ENCODE results near the gene EIF3A.

DNA sequence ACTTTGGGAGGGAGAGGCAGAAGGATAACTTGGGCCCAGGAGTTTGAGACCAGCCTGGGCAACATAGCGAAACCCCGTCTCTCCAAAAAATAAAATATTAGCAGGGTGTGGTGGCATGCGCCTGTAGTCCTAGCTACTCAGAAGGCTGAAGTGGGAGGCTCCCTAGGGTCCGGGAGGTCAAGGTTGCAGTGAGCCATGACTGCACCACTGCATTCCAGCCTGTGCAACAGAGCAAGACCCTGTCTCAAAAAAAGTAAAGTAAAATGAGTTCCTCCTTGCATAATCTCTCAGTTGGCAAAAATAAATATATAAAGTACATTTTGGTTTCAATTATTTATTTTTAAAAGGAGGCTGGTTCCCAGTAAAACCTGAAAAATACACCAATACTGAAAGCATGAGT is 39.3 kb downstream of the EIF3A start:
- TF ChIP-seq POLR2AphosphoS5 (IDR thresholded peaks at IDR 0.05), result no peak
- TF ChIP-seq, protein P1, sequence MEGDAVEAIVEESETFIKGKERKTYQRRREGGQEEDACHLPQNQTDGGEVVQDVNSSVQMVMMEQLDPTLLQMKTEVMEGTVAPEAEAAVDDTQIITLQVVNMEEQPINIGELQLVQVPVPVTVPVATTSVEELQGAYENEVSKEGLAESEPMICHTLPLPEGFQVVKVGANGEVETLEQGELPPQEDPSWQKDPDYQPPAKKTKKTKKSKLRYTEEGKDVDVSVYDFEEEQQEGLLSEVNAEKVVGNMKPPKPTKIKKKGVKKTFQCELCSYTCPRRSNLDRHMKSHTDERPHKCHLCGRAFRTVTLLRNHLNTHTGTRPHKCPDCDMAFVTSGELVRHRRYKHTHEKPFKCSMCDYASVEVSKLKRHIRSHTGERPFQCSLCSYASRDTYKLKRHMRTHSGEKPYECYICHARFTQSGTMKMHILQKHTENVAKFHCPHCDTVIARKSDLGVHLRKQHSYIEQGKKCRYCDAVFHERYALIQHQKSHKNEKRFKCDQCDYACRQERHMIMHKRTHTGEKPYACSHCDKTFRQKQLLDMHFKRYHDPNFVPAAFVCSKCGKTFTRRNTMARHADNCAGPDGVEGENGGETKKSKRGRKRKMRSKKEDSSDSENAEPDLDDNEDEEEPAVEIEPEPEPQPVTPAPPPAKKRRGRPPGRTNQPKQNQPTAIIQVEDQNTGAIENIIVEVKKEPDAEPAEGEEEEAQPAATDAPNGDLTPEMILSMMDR (IDR thresholded peaks at IDR 0.05), result no peak

Measured in stomach (tissue), 4 donors.